Measurements from ENCODE around the gene NR5A2. TPM values are rescaled to one million over a fixed set of nuclear protein-coding genes. Genes with fewer than 3 reads are reported as not detected.

Gene NR5A2
- total RNA-seq, 1 experiment from 2014 or later: 4.7 TPM

DNA sequence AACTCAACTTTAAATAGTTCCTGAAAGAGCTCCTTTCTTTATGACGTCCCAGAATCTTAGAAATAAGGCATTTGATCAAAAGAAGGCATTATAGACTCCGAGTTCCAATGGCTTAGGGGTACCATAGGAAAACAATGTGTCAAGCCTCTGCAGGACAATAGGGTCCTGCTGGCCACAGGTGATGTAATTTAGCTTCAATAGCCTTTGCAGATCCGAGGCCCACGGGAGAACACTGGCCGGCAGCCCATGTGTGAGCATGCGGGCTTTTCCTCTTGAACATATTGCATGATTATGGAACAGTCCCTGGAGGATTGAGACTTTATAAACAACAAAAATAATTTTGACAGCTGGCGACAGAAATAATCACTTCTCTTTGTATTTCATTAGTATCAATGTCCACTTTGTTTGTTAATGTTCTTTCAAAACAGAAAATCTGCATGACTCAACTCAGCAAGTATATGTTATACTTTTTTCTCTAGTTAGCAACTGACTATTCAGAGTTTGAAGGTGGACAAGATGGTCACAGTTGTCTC lies 49.0 kb upstream of the NR5A2 start:
- Histone ChIP-seq H3K18ac (ENCODE audit: insufficient read length, low read depth, low read length) (no peak overlapping the region), H3K79me1 (ENCODE audit: insufficient read depth, low read depth, low read length, poor library complexity, severe bottlenecking) (no peaks in the 10 kb centered on the region), H2AFZ (ENCODE audit: low read length) (no peak overlapping the region), H3K4me1 (ENCODE audit: insufficient read depth, low read length) (peaks cover 5% of the 10 kb centered on the region; the same call in 1 of the 2 replicates), H3K79me2 (ENCODE audit: insufficient read depth, low read length) (no peaks in the 10 kb centered on the region), H3K27ac (ENCODE audit: insufficient read length, low read depth, low read length) (no peak overlapping the region), H4K5ac (ENCODE audit: insufficient read length, low read depth, low read length) (no peak overlapping the region), H3K56ac (ENCODE audit: insufficient read length, low read depth, low read length) (no peak overlapping the region), H3T11ph (ENCODE audit: low read length) (no peak overlapping the region), H3K9ac (ENCODE audit: extremely low read depth, insufficient read length, low read length) (no peak overlapping the region), H3K23ac (ENCODE audit: insufficient read length, low read depth, low read length) (no peak overlapping the region), H3K4me2 (ENCODE audit: insufficient read depth, insufficient read length, low read length) (no peak overlapping the region), H3K14ac (ENCODE audit: insufficient read depth, low read length) (no peak overlapping the region), H3K4ac (ENCODE audit: low read depth, low read length) (no peak overlapping the region), H2BK5ac (ENCODE audit: insufficient read length, low read length) (no peak overlapping the region), H4K8ac (replicated peaks; ENCODE audit: insufficient read length, low read depth, low read length) (no peak overlapping the region), H4K91ac (ENCODE audit: insufficient read length, low read depth, low read length) (no peak overlapping the region), H2BK15ac (ENCODE audit: low read depth, low read length) (no peak overlapping the region), H2BK20ac (ENCODE audit: low read depth, low read length, poor library complexity, severe bottlenecking) (no peak overlapping the region), H2BK12ac (ENCODE audit: insufficient read length, low read depth, low read length) (no peak overlapping the region), H2BK120ac (ENCODE audit: low read depth, low read length, poor library complexity, severe bottlenecking) (no peak overlapping the region), H4K20me1 (ENCODE audit: control insufficient read depth, insufficient read depth, insufficient read length) (no peaks in the 10 kb centered on the region), H2AK5ac (ENCODE audit: insufficient read length, low read length) (no peak overlapping the region), H3K9me3 (ENCODE audit: control insufficient read depth, low read depth, low read length) (no peaks in the 10 kb centered on the region), H3K27me3 (ENCODE audit: insufficient read depth, low read length) (no peaks in the 10 kb centered on the region), H3K23me2 (ENCODE audit: insufficient read length, low read depth, low read length, poor library complexity, severe bottlenecking) (no peaks in the 10 kb centered on the region)
- peaks cover 2% of the 10 kb centered on the region; the same call in 1 of the 2 replicates for H3K27me3 Mint-ChIP-seq (ENCODE audit: low read depth)
- no peaks in the 10 kb centered on the region; a peak in 1 of 5 replicates for H3K9me3 Mint-ChIP-seq
- H3K4me3 Mint-ChIP-seq: no peak overlapping the region
- no CpG with 5 or more reads among the region's 7 CpGs for WGBS (ENCODE audit: extremely low coverage, insufficient read length, low lambda C conversion rate)
- 0 out of 7 replicates have a peak overlapping the region, but pooled peaks of 1 of the 3 experiments have one; percentile 24 for H3K27ac Mint-ChIP-seq
- 0 out of 7 replicates have a peak, but pooled peaks cover 0 to 5% (median 0%) of the 10 kb centered on the region in 3 experiments for H3K36me3 Mint-ChIP-seq (ENCODE audit: insufficient read depth in 1 of 3, low read depth in 3 of 3)
- TF ChIP-seq, protein P1, sequence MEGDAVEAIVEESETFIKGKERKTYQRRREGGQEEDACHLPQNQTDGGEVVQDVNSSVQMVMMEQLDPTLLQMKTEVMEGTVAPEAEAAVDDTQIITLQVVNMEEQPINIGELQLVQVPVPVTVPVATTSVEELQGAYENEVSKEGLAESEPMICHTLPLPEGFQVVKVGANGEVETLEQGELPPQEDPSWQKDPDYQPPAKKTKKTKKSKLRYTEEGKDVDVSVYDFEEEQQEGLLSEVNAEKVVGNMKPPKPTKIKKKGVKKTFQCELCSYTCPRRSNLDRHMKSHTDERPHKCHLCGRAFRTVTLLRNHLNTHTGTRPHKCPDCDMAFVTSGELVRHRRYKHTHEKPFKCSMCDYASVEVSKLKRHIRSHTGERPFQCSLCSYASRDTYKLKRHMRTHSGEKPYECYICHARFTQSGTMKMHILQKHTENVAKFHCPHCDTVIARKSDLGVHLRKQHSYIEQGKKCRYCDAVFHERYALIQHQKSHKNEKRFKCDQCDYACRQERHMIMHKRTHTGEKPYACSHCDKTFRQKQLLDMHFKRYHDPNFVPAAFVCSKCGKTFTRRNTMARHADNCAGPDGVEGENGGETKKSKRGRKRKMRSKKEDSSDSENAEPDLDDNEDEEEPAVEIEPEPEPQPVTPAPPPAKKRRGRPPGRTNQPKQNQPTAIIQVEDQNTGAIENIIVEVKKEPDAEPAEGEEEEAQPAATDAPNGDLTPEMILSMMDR (conservative IDR thresholded peaks at IDR 0.05): no peak
- no peak for DNase-seq
- peaks cover 42 to 44% of the 10 kb centered on the region in 2 experiments for H3K4me1 Mint-ChIP-seq

Measured in H9 (cell line).